NCI-H1694 treated with DMSO at 0.1 percent for 48 hours (cell line): Measurements from ENCODE around the gene NKX2-2.
A peak's percentile ranks its signal among the peaks of the same experiment; 100 is the strongest.
"Not testable (repeated sequence)": the region's sequence is repeated elsewhere in the genome, so short reads cannot be mapped to it uniquely, and the experiment has no call there.

ENCODE experiments used
- DNase-seq: peaks from one replicate; lab custom pipeline; 2025; lab: John Stamatoyannopoulos, UW

NKX2-2 gene

DNA sequence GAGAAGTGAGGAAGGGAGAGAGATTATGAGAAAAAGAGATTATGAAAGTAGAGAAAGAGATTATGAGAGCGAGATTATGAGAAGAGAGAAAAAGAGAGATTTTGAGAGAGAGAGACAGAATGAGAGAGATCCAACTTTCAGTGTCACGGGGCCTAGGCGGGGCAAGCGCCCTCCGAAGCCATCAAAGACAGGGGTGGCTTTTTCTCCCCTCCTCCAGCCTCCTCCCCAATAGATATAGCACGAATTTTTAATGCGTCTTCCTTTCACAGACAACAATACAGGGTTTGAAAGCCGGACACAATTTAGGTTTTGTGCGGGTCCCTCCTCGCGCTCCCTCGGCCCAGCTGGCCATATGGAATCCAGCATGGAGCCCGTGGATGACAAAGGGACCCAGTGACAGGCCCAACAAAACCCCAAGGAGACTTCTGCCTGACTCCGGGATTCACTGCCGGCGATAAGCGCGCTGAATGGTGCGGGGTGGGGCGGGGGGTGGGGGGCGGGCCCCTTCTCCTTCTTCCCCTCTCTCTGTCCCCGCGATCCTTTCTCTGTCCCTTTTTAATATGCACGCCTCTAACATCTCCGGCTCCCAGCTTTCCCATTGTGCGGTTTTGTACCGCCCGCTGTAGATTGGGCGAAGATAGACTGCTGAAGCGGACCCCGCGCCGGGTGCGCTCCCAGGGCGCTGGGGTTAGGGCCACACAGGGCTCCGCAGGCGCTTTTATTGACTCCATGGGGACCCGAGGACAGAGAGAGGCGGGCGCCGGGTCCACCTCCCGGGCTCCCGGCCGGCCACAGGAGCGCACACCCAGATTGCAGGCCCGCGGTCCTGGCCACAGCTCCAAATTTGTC is 5.4 kb downstream of the NKX2-2 start:
- DNase-seq = no peak

DNA sequence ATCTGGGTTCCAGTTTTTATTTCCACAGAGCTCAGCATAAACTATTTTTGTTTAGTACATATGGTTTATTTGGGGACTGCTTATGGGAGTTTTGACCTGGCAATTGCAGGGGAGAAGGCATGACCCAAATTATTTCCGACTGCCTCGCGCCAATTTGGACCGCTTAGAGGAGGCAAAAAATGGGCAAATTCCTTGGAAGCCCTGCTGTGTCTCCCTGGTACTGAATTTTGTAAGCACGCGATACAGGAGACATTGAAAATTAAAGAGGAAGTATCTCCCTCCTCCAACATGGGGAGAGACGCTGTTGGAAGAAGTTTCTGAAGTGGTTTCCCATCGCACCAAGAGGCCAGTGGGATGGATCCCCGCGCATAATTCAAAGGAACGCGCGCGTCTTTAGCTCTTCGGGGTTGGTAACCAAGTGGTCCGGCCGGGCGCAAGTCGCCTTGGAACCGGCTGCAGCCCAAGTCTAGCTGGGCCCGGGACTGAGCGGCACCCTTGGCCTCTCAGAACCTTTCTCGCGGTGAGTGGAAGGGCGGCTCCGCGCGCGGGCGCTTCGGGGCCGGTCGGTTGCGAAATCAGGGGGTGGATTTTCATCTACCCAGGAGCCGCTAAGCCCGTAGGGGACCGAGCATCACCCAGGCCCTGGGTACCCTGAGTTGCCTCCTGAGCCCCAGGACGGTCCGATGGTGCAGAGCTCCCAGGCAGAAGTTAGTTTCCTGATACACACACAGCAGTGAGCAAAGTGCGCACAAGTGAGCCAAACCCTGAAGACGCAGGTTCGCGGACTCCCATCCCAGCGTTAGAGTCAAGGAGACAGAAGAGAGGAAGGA is 6.2 kb downstream of the NKX2-2 start:
- no peak for DNase-seq

DNA sequence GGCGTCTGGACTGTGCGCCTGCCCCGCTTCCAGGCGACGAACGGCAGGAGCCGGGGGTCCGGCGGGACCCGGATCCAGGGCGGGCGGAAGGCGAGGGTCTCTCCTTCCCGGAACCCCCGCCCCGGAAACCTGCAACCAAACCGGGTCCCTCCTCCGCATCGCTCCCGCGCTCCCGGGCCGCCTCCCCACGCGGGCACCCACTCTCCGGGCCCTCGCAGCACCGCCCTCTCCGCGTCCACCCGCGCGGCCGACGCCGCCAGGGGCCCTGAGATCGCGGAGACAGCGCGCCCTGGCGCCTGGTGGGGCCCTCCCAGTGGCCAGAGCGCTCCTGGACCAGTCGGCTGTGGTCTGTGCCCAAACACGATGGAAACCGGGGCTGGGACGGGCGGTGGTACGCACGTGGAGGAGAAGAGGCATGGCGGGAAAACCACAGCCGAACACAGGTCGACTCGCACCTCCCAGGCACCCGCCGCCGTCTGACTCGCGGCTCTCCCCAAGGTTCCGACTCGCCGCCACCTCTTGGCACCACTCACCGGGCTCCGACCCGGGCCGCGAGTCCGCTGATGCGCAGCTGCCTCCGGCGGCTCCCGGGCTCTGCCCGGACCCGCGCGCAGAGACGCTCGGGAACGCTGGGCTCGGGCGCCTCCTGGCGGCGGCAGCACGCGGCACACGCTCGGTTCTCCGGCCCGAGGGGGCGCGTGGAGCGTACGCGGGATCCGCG is 7.9 kb downstream of the NKX2-2 start:
- no peak for DNase-seq

DNA sequence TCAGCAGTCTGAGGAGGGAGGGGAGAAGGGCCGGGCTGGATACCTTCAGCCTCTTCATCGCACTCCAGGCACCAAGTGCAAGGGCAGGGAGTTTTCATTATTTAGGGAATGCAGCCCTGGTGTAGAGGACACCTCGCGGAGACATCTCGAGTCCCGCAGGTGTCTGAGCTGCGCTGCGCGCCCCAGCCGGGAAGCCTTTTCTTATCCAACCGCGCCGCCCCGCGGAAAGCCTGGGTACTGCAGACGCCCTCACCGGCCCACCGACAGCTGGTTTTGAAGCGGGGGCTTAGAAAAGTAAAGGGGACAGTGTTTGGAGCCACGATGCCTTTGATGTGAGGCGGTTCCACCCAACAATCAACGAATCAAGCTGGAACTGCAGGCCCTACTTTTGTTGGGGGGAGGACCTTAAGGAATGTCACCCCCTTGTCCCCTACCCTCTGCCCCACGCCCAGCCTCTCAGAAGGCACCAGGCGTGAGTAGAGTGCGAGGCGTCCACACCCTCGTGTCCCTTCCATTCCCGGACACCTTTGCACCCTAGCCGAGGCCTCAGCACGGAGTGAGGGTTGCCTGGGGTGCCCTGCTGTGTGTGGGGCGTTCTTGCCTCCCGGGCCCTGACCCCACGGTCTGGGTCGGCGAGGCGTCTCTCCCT is 8.6 kb downstream of the NKX2-2 start:
- peak; percentile 10 for DNase-seq

DNA sequence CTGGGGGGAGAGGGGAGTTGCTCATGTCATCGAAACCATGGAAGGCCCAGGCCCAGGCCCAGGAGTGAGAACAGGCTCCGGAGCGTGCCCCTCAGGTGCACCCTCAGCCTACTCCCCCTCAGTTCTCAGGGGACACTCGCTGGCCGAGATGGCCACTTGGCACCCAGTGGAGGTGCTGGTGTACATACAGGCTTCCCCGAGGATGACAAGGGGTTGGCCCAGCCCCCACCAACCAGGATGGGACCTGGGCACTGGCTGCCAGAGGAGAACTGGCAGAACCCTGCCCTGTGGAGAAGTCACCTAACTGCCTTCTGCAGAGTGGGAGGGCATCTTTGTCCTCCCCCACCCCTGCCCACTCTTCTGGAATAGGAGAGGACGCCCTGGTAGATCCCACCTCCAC is 9.5 kb downstream of the NKX2-2 start:
- no peak for DNase-seq

DNA sequence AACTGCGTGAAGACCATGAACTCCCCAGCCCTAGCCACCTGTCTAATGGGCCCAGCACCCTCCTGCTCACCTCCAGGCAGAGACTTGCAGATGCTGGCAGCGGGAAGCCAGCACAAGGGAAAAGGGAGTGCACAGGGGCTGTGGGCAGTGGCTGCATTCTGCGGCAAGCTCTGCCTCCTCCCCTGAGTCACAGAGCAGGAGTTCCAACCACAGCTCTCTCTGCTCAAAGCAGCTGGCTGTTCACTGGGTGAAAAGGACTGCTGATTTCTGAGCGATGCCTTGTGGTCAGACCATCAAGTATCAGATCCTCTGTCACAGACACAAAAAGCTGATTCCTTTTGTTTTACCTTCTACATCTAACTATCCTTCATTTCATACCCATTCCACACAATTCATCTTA is 10.5 kb downstream of the NKX2-2 start:
- no peak for DNase-seq

DNA sequence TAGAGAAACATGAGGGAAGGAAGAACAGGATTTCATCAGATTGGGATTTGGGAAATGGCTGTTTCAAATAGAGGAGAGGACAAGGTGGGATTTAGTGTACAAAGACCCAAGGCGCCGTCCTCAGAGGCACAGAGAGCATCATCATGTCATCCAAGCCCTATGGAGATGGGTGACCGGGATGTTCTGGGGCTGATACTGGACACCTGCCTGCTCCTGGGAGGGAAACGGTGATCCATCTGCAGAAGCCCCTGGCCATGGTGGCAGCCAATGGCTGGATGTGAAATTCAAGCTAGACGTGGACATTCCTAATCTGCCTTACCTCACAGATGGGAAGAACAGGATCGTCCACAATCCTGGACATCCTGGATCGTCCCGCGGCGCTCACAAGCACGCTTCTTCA is 12.7 kb downstream of the NKX2-2 start:
- DNase-seq = no peak

DNA sequence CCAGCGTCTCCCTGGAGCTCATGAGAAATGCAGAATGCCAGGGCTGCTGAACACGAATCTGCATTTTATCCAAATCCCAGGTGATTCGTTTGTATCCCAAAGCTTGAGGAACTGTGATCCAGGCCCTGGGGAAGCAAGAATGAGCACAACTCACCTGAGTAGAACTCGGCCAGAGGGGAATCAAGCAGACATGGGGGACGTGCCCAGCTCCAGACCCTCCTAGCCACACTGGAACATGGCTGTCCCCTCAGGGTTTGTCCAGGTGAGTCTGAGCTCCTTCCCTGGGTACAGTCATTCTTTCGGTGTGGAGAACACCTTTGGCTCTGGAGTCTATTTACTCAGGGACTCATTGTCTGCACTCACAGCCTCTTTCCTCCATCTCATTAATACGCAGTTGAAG is 13.3 kb downstream of the NKX2-2 start:
- DNase-seq = no peak

DNA sequence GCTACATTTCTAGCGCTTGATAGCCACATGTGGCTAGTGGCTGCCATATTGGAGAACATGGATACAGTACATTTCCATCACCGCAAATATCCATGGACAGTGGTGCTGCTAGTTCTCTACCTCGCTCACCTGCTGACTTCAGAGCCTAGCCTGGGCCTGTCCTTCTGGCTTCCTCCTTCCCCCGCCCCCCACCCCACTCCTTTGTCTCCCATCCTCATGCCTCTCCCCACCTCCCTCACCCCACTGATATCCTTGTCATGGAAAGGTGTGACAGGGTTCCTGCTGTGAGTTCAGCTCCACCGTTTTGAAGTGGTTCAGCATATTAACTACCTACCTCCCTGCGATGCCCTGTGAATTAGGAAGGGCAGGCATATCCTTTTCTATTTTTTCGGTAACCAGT is 14.2 kb downstream of the NKX2-2 start:
- DNase-seq = no peak

DNA sequence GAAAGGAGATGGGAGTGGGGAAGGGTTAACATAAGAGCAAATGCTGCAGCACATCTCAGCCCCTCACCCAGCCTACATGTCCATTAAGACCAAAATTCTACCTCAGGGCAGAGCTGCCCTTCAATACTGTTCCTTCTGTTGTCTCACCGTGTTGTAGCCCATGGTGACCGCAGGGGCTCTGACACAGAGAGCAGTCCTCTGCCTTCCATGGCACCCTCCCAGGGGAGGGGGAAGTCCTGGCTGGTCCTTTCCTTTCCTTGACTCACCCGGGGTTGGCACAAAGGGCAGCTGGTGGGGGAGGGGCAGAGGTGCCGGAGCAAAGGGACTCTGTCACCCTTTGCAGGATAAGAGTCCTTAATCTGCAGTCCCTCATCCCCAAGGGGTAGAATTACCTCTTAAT is 15.2 kb downstream of the NKX2-2 start:
- no peak for DNase-seq

DNA sequence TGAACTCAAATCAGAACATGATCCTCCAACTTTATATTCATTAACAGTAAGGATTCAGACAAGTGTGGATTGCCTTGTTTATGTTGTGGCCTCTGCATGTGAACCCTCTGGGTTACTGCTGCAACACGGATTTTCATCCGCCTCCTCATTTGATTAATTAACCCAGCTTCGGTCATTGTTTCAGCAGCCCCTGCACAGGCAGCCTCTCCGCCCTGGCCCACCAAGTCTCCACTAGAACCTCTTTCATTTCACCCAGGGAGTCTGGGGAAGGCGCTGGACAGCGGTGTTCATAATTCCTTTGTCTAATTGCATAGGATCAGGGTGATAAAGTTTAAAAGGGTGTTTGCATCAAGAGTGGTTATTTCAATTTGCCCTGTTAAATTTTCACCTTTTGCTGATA is 15.7 kb downstream of the NKX2-2 start:
- DNase-seq = no peak

DNA sequence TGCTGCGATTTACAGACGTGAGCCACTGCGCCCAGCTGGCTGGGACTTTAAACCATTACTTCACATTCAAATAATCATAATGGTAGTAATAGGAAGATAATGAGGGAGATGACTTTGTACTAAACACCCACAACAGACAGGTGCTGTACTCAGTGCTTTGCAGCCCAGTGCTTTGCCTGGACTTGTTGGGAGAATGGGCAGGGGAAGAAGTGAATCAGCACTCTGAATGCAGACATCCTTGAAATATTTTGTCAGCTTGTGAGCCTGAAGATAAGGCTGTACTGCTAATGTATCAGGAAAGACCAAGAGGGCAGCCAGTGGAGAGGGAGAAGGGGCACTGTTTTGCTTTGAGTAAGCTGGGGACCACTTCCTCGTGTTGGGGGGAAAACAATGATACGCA is 17.4 kb downstream of the NKX2-2 start:
- no peak for DNase-seq

DNA sequence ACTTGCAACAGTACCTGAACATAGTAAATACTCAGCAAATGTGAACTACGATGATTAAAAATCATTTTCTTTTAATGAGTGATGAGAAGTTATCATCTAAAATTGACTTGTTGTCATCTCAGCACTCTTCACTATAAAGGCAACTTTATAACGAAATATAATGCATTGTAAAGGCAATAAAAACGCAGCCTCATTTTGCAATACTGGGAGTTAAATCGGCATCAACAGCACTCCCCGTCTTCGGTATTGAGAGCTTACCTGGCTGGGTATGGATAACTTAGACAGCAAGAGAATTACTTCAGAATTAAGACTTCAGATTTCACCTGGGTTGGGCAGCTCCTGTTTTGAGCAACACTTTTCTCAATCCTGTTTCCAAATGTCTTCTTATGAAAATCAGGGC is 20.8 kb downstream of the NKX2-2 start:
- DNase-seq = no peak

DNA sequence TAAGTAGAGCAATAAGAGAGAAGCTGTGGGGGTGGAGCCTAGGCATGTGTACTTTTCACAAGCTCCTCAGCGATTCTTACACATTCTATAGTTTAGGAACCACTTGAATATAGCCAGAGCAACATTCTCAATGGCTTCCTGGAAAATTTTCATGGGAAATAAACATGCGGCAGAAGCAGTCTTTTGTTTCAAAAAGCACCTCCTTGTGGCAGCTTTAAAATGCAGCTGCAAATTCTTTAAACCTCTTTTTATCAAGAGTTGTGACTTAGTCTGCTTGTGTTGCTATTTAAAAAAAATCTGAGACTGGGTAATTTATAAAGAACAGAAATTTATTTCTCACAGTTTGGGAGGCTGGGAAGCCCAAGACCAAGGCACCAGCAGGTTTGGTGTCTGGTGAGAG is 23.8 kb downstream of the NKX2-2 start:
- no peak for DNase-seq

DNA sequence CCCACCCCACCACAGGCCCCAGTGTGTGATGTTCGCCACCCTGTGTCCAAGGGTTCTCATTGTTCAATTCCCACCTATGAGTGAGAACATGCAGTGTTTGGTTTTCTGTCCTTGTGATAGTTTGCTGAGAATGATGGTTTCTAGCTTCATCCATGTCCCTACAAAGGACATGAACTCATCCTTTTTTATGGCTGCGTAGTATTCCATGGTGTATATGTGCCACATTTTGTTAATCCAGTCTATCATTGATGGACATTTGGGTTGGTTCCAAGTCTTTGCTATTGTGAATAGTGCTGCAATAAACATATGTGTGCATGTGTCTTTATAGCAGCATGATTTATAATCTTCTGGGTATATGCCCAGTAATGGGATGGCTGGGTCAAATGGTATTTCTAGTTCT is 33.7 kb downstream of the NKX2-2 start:
- DNase-seq = not testable (repeated sequence)

DNA sequence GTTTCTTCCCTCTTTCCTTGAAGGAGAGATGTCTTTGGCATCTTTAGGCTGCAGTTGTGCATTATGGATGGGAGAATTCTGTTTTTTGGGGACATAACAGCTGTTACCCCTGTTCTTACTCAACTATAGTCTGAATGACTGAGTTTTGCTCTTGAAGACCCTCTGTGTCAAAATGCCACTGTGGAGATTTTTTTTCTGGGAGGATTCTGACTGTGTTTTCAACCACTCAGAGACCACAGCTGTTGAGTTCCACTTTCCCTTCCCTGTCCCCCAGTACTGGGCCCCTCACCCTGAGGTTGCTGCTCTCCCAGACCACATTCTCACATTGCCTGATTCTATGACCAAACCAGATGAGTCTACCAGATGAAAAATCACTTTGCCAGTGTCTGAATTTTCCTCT is 48.1 kb downstream of the NKX2-2 start:
- DNase-seq = no peak

DNA sequence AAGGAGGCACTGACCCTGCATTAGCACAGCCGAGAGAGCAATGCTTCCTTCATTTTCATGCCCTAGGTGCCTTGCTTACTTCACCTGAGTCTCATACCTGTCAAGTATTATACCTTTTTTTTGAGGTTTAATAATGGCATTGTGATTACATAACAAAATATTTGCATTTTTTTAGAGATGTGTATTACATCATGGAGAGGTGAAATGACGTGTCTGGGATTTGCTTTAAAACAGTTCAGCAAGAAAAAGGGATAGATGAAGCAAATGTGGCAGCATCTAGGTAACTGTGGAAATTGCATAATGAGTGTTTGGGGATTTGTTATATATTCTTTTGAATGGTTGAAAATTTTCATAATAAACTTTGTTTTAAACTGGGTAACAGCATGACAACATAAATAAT is 48.9 kb downstream of the NKX2-2 start:
- DNase-seq = no peak
